Body of pancreas (tissue), 4 donors: ENCODE measurements around the gene NCOR2. TPM values are rescaled to one million over a fixed set of nuclear protein-coding genes. Genes with fewer than 3 reads are reported as not detected.

Source experiments
- ATAC-seq: fragments of 150-250 bp; one replicate; pipeline ENCODE4 v1.9.1; 2016
- DNase-seq, 4 donors: peaks; one replicate each; pipeline ENCODE4 v3.0.0-alpha.2; 2019
- H3K27ac ChIP-seq, 4 donors: fragments of 200-600 bp; sonication (generic); 1 replicate in 3 of 4; 2 replicates in 1 of 4; pipeline versions ENCODE4 v1.5.1 to v1.6.1; 2016 to 2019; ENCODE audit warnings: mild to moderate bottlenecking in 1 of 4, mixed read lengths in 1 of 4, moderate library complexity in 1 of 4
- H3K27me3 ChIP-seq, 2 donors: fragments of 200-600 bp; sonication (generic); one replicate each; pipeline ENCODE4 v1.6.0; 2016; ENCODE audit warnings: mild to moderate bottlenecking in 1 of 2
- H3K36me3 ChIP-seq, 2 donors: fragments of 200-600 bp; sonication (generic); replicated peaks in 1 of 2; 2 replicates each; pipeline ENCODE4 v1.5.1; 2016; ENCODE audit warnings: low read depth in 2 of 2; ENCODE audit not compliant: insufficient read depth in 1 of 2
- H3K4me1 ChIP-seq: fragments of 200-600 bp; sonication (generic); one replicate; pipeline ENCODE4 v1.6.0; 2016
- H3K4me3 ChIP-seq, 2 donors: fragments of 200-600 bp; sonication (generic); 1 replicate in 1 of 2; 2 replicates in 1 of 2; pipeline ENCODE4 v1.5.1; 2016 to 2019
- H3K9me3 ChIP-seq, 3 donors: fragments of 200-600 bp; sonication (generic); 1 replicate in 2 of 3; 2 replicates in 1 of 3; pipeline ENCODE4 v1.5.1; 2016
- POLR2A ChIP-seq, 3 donors: fragments of 450-650 bp; IDR thresholded peaks; one replicate each; pipeline ENCODE4 v1.6.1; 2016; ENCODE audit warnings: antibody characterized with exemption in 3 of 3, mild to moderate bottlenecking in 2 of 3
- WGBS, 2 donors: methylation state at CpG; one replicate each; pipeline ENCODE4 v1.1.5; 2017; 5-methylcytosine and 5-hydroxymethylcytosine counted together
- intact Hi-C: fragments of 100-400 bp; cut with DNase I; formaldehyde crosslinking; loops from one replicate; pipeline ENCODE4 v1.15.1; 2023
- total RNA-seq, 2 donors: library from RNA; depleted of rRNA; stranded (reverse); fragments of >200 nt; gene quantifications; one replicate each; pipeline ENCODE4 v1.1.0, GENCODE V29; 2016
- TF ChIP-seq, protein P1 (sequence below), 7 experiments: fragments of 450-650 bp in 4 of 7; fragments of 200-600 bp in 3 of 7; sonication (generic) in 3 of 7; IDR thresholded peaks; one replicate each; pipeline ENCODE4 v1.5.1; 2016 to 2019; ENCODE audit warnings: antibody characterized with exemption in 7 of 7

NCOR2 gene
- total RNA-seq, 2 donors from 2014 or later = 53.7 to 397 TPM

GRCh38 chr12:124534776-124535740 lies 32.4 kb downstream of the NCOR2 start:
- Histone ChIP-seq H3K27me3 (no peaks in the 10 kb centered on the region), H3K4me3 (no peak overlapping the region), H3K27ac (no peak overlapping the region), H3K9me3 (no peaks in the 10 kb centered on the region), H3K36me3 (no peaks in the 10 kb centered on the region), H3K4me1 (peaks cover 25% of the 10 kb centered on the region)
- DNase-seq (no peak), ATAC-seq (no peak)
- 83 to 87% methylated on average over 16 to 24 of the region's 24 CpGs for WGBS, 2 donors
- intact Hi-C loops = no loop called here
- TF ChIP-seq, protein P1, sequence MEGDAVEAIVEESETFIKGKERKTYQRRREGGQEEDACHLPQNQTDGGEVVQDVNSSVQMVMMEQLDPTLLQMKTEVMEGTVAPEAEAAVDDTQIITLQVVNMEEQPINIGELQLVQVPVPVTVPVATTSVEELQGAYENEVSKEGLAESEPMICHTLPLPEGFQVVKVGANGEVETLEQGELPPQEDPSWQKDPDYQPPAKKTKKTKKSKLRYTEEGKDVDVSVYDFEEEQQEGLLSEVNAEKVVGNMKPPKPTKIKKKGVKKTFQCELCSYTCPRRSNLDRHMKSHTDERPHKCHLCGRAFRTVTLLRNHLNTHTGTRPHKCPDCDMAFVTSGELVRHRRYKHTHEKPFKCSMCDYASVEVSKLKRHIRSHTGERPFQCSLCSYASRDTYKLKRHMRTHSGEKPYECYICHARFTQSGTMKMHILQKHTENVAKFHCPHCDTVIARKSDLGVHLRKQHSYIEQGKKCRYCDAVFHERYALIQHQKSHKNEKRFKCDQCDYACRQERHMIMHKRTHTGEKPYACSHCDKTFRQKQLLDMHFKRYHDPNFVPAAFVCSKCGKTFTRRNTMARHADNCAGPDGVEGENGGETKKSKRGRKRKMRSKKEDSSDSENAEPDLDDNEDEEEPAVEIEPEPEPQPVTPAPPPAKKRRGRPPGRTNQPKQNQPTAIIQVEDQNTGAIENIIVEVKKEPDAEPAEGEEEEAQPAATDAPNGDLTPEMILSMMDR (IDR thresholded peaks at IDR 0.05) = no peak
- TF ChIP-seq POLR2A (IDR thresholded peaks at IDR 0.05) = no peak

DNA sequence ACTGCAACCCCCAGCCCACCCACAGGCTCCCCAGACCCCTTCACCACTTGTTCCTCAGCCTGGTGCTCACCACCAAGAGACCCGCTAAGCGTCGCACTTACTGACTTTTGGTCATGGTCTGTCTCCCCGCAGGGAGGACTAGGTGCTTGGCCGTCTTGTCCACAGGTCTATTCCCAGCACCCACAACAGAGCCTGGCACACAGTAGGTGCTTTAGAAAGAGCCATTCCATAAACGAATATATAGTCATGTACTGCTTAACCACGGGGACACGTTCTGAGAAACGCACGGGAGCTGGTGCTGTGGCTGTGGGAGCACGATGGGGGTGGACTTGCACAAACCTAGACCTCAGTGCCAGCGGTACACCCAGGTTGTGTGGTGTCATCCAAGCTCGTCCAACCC lies 34.0 kb downstream of the NCOR2 start:
- intact Hi-C loops = no loop called here
- H3K4me3 ChIP-seq = no peak overlapping the region
- no peaks in the 10 kb centered on the region for H3K36me3 ChIP-seq
- H3K27me3 ChIP-seq = no peaks in the 10 kb centered on the region
- ATAC-seq = no peak
- TF ChIP-seq, protein P1 (IDR thresholded peaks at IDR 0.05) = no peak
- TF ChIP-seq POLR2A (IDR thresholded peaks at IDR 0.05) = no peak
- 92% methylated on average over 12 to 13 of the region's 13 CpGs for WGBS, 2 donors
- H3K27ac ChIP-seq = no peak overlapping the region
- no peaks in the 10 kb centered on the region for H3K9me3 ChIP-seq
- no peak for DNase-seq
- peaks cover 12% of the 10 kb centered on the region for H3K4me1 ChIP-seq

GRCh38 chr12:124532967-124533366 lies 34.4 kb downstream of the NCOR2 start:
- ATAC-seq (no peak), DNase-seq (no peak)
- Histone ChIP-seq H3K9me3 (no peaks in the 10 kb centered on the region), H3K27me3 (no peaks in the 10 kb centered on the region), H3K4me3 (no peak overlapping the region), H3K27ac (no peak overlapping the region), H3K36me3 (no peaks in the 10 kb centered on the region), H3K4me1 (peaks cover 7% of the 10 kb centered on the region)
- 76 to 86% methylated on average over 4 to 5 of the region's 5 CpGs for WGBS, 2 donors
- intact Hi-C loops = no loop called here
- TF ChIP-seq POLR2A (IDR thresholded peaks at IDR 0.05) = no peak
- TF ChIP-seq, protein P1 (IDR thresholded peaks at IDR 0.05) = no peak

GRCh38 chr12:124532331-124532750 lies 35.1 kb downstream of the NCOR2 start:
- 72 to 87% methylated on average over 10 to 13 of the region's 14 CpGs for WGBS, 2 donors
- no peak for TF ChIP-seq POLR2A (IDR thresholded peaks at IDR 0.05)
- TF ChIP-seq, protein P1 (IDR thresholded peaks at IDR 0.05) = no peak
- Histone ChIP-seq H3K36me3 (no peaks in the 10 kb centered on the region), H3K4me3 (no peak overlapping the region), H3K27me3 (no peaks in the 10 kb centered on the region), H3K4me1 (peaks cover under 1% of the 10 kb centered on the region), H3K9me3 (no peaks in the 10 kb centered on the region), H3K27ac (no peak overlapping the region)
- intact Hi-C loops = no loop called here
- DNase-seq (no peak), ATAC-seq (no peak)
